Uterus (tissue), 4 donors: ENCODE measurements around the gene KLF16. TPM values are rescaled to one million over a fixed set of nuclear protein-coding genes. Genes with fewer than 3 reads are reported as not detected.

Source experiments
- DNase-seq, 2 donors: peaks; one replicate each; pipeline ENCODE4 v3.0.0-alpha.2; 2019 to 2020
- H3K27ac ChIP-seq, 2 donors: fragments of 200-600 bp; sonication (generic); 1 replicate in 1 of 2; 2 replicates in 1 of 2; pipeline ENCODE4 v1.5.1; 2016 to 2018
- H3K27me3 ChIP-seq, 2 donors: fragments of 200-600 bp; sonication (generic); one replicate each; pipeline ENCODE4 v1.5.1; 2018 to 2019; ENCODE audit warnings: control low read depth in 1 of 2
- H3K36me3 ChIP-seq, 2 donors: fragments of 200-600 bp; sonication (generic); one replicate each; pipeline ENCODE4 v1.5.1; 2019; ENCODE audit warnings: control low read depth in 1 of 2
- H3K4me1 ChIP-seq, 2 donors: fragments of 200-600 bp; sonication (generic); one replicate each; pipeline ENCODE4 v1.5.1; 2018 to 2019; ENCODE audit warnings: control low read depth in 1 of 2
- H3K4me3 ChIP-seq, 2 donors: fragments of 200-600 bp; sonication (generic); 1 replicate in 1 of 2; 2 replicates in 1 of 2; pipeline ENCODE4 v1.5.1; 2018 to 2019; ENCODE audit warnings: mild to moderate bottlenecking in 1 of 2
- H3K9me3 ChIP-seq, 2 donors: fragments of 200-600 bp; sonication (generic); one replicate each; pipeline ENCODE4 v1.5.1; 2019; ENCODE audit warnings: control low read depth in 1 of 2
- CTCF ChIP-seq, 4 experiments: fragments of 200-600 bp in 2 of 4; fragments of 450-650 bp in 2 of 4; sonication (generic) in 2 of 4; IDR thresholded peaks; one replicate each; pipeline ENCODE4 v1.5.1; 2016 to 2019; ENCODE audit warnings: antibody characterized with exemption in 4 of 4, mild to moderate bottlenecking in 2 of 4, moderate library complexity in 1 of 4
- POLR2A ChIP-seq, 2 donors: fragments of 450-650 bp; IDR thresholded peaks; one replicate each; pipeline ENCODE4 v1.6.1; 2016; ENCODE audit warnings: antibody characterized with exemption in 2 of 2, mild to moderate bottlenecking in 1 of 2, moderate library complexity in 1 of 2
- intact Hi-C: fragments of 100-400 bp; cut with DNase I; formaldehyde crosslinking; loops from one replicate; pipeline ENCODE4 v1.15.1; 2023; ENCODE audit warnings: low total_unique reads
- total RNA-seq, 4 donors: library from RNA; depleted of rRNA in 3 of 4; stranded (reverse); fragments of >200 nt in 3 of 4; gene quantifications; one replicate each; pipeline versions ENCODE4 v1.1.0 to v1.2.4, GENCODE V29; 2014 to 2023
- donor health status: DM: yes; HTN: yes; CAD: no.

KLF16 gene
- total RNA-seq, 4 donors from 2014 or later = 0.26 to 17.7 (median 3.9) TPM; not detected in 1

- Histone ChIP-seq H3K27ac (no peak overlapping the region), H3K4me3 (no peak overlapping the region), H3K36me3 (no peaks in the 10 kb centered on the region), H3K4me1 (no peaks in the 10 kb centered on the region), H3K9me3 (no peaks in the 10 kb centered on the region), H3K27me3 (no peaks in the 10 kb centered on the region)
- no peak for TF ChIP-seq CTCF (IDR thresholded peaks at IDR 0.05)
- TF ChIP-seq POLR2A (IDR thresholded peaks at IDR 0.05) = no peak
- intact Hi-C loops = no loop called here
- no peak for DNase-seq
These were observed 44.7 kb downstream of the KLF16 start for GRCh38 chr19:1818549-1819195.

- Histone ChIP-seq H3K27me3 (no peaks in the 10 kb centered on the region), H3K4me3 (no peak overlapping the region), H3K9me3 (no peaks in the 10 kb centered on the region), H3K36me3 (no peaks in the 10 kb centered on the region), H3K27ac (no peak overlapping the region), H3K4me1 (peaks cover 0 to 8% of the 10 kb centered on the region in 2 donors)
- no peak for DNase-seq
- no peak for TF ChIP-seq CTCF (IDR thresholded peaks at IDR 0.05)
- no peak for TF ChIP-seq POLR2A (IDR thresholded peaks at IDR 0.05)
- intact Hi-C loops = no loop called here
These were observed 45.7 kb downstream of the KLF16 start for GRCh38 chr19:1817553-1818179.

GRCh38 chr19:1816530-1817298, 46.7 kb downstream of the KLF16 start:
- no peak overlapping the region for H3K4me3 ChIP-seq
- H3K4me1 ChIP-seq = peaks cover 0 to 16% of the 10 kb centered on the region in 2 donors
- H3K9me3 ChIP-seq = no peaks in the 10 kb centered on the region
- TF ChIP-seq POLR2A (IDR thresholded peaks at IDR 0.05) (no peak), CTCF (IDR thresholded peaks at IDR 0.05) (no peak)
- H3K36me3 ChIP-seq = no peaks in the 10 kb centered on the region
- no peak for DNase-seq
- H3K27me3 ChIP-seq = no peaks in the 10 kb centered on the region
- intact Hi-C loops = no loop called here
- H3K27ac ChIP-seq = no peak overlapping the region

- H3K27ac ChIP-seq = no peak overlapping the region
- no peak for DNase-seq
- H3K27me3 ChIP-seq = no peaks in the 10 kb centered on the region
- intact Hi-C loops = no loop called here
- TF ChIP-seq POLR2A (IDR thresholded peaks at IDR 0.05) = no peak
- TF ChIP-seq CTCF (IDR thresholded peaks at IDR 0.05) = no peak
- H3K36me3 ChIP-seq = no peaks in the 10 kb centered on the region
- no peak overlapping the region for H3K4me3 ChIP-seq
- peaks cover 0 to 16% of the 10 kb centered on the region in 2 donors for H3K4me1 ChIP-seq
- H3K9me3 ChIP-seq = no peaks in the 10 kb centered on the region
These were observed 47.5 kb downstream of the KLF16 start for GRCh38 chr19:1815605-1816529.
